Cortex of kidney (tissue), 1 donor: ENCODE results near the gene RAD51B.

Source experiments
- DNase-seq: peaks from one replicate; lab custom pipeline; 2025; lab: John Stamatoyannopoulos, UW

RAD51B gene

GRCh38 chr14:68487805-68488590, 668.4 kb downstream of the RAD51B start:
- no peak for DNase-seq

DNA sequence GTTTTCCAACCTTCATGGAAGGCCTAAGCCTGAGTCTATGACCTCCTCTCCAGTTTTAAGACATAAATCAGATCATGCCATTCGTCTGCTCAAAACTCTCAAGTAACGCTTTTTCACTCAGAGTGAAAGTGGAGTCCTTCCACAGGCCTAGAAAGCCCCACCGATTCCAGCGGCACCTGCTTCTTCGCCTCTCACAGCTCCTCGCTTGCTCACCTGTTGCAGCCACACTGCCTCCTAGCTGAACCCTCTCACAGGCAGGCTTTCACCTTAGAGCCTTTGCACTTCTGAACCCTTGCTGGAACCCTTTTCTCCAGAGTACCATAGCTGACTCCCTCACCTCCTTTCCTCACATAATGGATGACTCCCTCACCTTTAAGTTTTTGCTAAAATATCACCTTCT, 672.2 kb downstream of the RAD51B start:
- no peak for DNase-seq

DNA sequence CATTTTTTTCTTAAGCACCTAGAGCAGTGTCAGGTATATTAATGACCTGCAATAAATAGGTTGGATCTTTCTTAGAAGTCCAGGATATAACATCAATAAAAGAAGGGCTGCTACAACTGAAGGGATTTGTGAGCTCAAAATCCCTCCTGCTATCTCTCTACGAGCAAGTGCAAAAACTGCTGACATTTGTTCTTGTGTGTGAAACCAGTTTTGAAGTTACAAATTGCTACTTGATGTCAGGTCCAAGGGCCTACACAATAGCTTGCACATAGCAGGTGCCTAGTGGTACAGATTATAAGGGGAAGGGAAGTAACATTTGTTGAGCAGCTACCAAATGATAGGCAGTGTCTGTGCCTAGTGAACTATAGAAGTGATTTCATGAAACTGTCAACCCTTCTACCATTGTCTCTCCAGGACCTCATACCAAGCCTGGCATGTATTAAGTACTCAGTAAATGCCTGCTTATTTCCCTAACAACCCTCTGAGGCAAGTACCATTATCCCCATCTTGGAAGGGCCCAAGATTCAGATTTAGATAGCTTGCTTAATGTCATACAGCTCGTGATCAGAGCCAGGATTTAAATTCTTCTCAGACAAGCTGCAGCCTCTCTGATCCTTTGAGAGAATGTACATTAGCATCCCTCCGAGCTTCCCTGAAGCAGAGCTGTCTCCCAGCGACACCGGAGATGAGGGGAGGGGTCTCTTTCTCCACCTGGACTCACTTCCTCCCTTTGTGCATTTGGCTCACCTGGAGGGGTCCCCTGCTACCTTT, 673.0 kb downstream of the RAD51B start:
- DNase-seq: no peak

DNA sequence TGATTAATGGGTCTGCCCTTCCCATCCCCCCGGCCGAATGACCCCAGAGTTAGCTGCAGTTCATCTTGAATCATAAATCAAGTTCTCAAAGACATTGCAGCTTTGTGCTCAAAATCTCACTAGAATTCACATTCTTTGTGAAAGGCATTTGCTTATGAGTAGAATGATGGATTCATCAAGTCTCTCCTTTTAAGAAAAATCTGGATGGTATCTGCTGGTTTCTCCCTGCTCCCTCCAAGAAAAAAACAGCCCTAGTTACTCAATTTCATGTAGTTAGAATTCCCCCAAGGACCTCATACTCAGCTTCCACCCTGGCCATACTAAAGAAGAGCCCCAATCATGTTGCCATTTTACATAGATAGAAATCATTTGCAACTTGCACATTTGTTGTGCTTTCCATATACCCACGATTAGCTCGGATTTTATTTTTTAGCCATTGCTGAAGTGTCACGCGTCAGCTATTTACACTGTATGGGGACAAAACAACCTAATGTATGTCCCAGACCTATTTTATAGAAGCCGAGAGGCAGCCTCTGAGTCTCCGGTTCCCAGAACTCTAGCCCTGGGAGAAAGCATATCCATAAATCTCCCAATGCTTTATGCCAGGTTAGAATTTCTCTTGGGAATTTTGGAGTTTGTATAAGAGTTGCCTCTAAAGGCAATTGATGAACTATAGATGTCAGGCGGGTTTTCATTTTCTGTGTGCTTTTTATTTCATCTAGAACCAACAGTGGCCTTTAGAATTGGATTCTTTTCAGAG, 673.8 kb downstream of the RAD51B start:
- no peak for DNase-seq

DNA sequence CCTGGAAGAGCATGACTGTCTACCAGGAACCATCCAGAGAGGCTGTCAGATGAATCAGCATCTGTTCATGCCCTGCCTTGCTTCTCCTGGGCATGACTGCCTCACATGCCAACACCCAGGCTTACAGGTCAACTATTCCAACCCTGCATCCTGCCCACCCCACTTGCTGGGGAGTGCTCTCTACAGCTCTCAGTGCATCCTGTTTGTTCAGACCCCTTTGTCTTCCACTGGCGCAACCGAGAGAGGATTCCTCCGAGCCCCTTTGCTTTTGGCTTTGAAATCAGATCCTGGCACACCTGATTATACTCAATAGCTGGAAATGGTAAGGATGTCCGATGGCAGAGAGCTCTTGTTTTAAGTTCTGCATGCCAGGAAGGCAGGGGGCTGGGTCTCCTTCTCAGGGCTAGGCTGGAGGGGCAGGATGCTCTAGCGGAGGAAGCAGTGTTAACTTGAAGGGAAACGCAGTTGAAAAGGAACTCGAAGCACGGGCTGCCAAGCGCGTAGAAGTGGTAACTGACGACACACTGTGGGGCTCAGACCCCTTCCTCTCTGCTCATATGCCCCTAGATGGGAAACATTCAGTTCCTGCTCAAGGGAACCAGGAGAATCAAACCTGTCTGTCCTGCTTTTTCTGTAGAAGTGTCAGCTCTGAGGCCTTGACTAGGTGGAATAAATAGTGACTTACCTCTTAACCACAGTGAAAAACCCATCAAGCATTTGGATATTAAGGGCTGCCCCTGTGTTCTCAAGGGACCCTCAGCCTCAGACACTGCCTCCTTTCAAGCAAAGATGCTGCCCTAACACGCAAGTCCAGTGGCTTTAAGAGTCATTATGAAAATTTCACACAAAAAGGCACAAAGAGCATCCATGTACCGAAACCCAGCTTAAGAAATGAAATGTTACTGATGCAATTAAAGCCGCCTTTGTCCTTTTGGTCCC, 675.8 kb downstream of the RAD51B start:
- no peak for DNase-seq

DNA sequence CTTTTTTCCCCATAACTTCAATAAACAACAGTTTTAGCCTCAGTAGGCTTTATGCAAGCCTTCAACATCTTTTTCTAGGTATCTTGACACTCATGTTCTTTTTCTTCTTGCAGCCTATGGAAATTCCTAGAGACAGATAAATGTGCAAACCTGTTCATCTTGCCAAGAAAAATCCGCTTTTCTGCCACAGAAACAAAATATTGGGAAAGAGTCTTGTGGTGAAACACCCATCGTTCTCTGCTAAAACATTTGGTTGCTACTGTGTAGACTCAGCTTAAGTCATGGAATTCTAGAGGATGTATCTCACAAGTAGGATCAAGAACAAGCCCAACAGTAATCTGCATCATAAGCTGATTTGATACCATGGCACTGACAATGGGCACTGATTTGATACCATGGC, 677.4 kb downstream of the RAD51B start:
- DNase-seq: no peak

GRCh38 chr14:68499451-68499850, 679.9 kb downstream of the RAD51B start:
- no peak for DNase-seq

DNA sequence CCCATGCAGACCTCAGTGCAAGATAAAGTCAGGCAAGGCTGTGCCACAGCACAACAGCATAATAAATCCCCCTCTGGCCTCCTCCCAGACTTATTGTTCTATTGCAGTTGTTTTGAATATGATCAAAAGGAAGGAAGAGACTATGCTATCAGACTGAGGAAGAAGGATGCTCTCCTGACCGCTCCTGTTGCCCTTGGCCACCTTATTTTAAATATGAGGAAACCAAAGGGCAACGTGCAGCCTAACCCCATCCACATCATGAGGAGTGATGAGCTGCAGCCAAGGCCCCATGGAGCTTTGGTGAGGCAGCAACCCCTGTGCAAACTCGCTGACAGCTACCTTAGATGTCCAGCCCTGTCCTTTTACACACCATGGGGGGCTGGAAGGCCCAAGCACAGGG, 681.6 kb downstream of the RAD51B start:
- no peak for DNase-seq

DNA sequence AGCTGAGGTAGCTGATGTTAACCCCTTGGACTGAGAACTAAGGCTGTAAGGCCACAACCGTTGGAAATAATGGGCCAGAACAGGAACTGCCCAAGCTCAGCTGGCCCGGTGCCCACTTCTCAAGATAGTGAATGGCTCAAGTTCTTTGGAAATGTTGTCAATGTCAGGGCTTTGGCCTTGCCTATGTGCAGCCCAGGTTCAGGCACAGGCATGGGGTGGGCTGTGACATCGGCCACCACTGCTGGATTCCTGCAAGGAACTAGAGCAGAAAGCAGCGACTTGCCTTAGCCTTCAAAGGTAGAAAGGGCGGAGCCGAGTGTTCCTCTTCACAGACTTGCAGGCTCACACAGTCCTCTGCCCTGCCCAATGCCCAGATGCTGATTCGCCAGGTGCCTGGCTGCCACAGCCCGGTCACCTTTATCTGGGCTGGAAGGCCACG, 682.1 kb downstream of the RAD51B start:
- DNase-seq: no peak

DNA sequence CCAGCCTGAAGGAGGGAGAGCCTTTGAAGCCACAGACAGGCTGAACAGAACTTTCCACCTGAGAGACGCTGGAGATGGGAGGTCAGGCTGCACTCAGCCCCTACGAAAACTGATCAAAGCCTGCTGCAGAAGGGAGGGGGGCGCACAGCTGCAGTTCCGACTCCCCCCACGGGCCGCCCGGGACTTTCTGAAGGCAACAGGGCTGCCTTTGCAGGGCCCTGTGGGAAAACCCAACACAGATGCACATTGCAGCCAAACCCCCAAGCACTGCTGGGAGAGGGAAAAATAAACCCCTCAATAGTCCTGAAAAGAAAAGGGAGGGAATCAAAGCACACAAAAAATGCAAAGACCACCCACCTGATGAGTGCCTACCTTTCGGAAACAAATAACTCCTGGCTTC, 682.7 kb downstream of the RAD51B start:
- no peak for DNase-seq

GRCh38 chr14:68503186-68503825, 683.7 kb downstream of the RAD51B start:
- DNase-seq: no peak

DNA sequence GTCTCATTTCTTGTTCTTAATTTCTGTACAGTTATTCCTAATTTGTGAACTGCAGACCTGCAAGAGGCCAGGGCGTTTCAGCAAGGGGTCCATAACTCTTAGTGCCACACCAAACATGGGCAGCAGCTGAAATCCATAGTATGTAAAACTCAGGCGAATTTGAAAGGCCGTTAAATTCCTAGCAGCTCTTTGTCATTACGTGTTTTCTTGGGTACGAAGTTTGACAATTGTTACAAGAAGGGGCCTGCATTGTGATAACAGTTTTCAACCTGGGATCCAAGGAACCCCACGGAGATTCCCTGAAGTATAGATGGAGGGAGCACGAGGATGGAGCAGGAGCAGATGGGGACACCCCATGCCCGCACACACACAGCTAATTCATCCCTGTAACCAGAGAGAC, 685.3 kb downstream of the RAD51B start:
- DNase-seq: no peak

- no peak for DNase-seq
Observed at GRCh38 chr14:68506021-68506644, 686.6 kb downstream of the RAD51B start.

- no peak for DNase-seq
Observed at GRCh38 chr14:68506645-68507419, 687.3 kb downstream of the RAD51B start.

DNA sequence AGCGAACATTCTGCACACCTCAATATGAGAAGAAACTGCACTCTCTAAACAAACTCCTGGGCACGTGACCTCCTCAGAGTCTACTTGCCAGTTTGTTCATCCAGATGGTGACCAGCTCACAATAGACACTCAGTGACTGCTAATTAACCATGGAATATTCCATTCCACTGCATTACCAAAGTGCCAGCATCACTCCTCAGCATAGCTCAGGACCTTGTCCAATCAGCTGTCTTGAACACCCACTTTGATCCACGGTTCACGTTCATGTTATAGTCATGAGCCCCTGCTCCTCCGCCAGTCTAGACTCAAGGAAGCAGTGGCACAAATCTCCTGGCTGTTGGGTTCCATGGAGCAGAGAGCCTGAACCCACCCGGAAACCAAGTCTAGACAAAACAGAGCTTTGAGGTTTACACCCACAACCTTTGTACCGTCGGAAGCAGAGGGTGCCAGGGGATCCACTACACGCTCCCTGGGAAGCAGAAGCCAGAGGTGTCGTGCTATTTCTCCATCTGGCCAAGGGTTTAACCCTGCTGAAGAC, 688.0 kb downstream of the RAD51B start:
- no peak for DNase-seq

DNA sequence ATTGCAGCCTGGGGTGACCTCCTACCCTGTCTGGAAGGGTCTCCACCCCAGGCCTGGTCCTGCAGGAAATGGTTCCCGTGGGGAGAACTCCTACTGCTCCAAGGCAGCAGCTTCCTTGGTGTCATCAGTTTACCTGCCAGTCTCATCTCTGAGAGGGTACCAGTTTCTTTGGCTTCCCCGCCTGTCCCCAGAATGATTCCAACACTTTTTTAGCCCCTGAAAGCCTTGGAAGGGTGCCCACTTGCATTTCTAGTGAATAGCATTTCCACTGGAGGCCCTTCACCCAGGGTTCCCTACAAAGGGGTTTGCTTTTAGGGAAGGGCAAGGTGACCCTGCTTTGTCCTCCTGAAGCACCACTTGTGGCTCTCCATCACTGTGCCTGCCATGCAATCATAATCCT, 689.0 kb downstream of the RAD51B start:
- DNase-seq: no peak

DNA sequence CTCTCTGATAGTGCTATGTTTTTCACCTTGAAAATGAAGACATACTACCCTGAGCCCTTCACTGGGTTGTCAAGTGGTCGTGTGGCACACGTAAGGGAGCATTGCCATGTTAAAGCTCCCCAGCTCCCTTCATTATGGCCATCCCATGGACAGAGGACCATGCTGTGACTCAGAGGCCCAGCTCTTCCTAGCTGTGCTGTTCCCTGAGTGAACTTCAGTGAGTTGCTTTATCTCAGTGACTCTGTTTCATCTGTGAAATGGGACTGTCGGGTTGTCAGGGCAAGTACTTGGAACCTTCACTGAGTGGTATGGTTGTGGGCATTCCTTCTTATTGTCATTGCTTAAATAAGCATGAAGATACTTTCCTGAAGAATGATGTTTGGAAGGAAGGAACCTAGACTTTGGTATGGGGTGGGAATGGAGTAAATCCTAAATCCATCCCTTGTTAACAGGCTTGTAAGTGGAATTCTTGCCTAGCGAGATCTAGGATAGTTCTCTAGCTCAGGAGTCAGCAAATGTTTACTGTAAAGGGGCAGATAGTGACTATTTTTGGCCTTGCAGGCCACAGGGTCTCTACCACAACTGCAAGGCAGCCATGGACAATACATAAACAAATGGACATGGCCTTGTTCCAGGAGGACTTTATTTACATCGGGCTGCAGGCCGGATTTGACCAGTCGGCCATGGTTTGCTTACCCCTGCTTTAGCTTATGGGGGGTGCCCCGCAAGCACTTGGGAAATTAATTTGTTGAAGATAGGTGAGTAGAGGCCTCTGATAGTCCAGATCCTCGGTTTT, 689.8 kb downstream of the RAD51B start:
- DNase-seq: no peak
